ENCODE measurements around the gene SCN7A. TPM values are rescaled to one million over a fixed set of nuclear protein-coding genes. Genes with fewer than 3 reads are reported as not detected.
"Not testable (repeated sequence)": the region's sequence is repeated elsewhere in the genome, so short reads cannot be mapped to it uniquely, and the experiment has no call there.

Gene SCN7A
- total RNA-seq, 1 donor from 2014 or later = 0.11 TPM

DNA sequence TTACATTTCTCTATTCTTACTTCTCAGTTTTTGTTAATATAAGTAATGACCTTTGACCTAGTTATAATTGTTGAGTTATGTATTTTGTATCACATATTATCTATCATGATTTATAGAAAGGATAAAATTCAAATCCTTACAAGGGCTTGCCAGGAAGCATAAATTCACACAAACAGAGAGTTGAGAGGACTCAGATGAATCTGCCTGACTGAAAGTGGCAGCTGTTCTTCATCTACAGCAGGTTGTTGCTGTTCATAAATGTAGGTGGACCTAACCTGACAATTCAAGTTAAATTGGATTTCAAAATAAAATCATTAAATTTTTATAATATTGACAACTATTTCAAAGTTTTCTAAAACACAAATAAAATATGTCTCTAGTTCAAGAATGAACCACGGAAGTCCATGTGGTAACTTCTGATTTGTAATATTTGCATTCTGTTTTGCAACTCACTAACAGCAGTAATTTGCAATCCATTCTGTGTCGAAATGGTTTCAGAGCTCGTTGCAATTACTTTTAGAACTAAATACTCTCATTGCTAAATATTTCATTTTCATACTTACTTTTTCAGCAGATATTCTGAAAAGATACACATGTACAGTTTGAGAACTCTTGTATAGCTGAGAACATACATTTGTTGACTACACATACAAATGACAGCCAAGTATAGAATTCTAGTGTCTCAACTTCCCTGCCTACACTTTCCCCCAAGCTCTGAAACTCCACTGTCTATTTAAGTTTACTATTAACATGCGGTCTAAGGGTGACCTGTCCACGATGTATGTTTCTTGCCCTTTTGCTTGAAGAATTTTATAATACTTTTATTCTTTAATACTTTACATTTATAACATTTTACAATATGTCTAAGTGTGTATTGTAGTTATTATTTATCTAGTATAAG lies 25.7 kb downstream of the SCN7A start:
- H3K27ac Mint-ChIP-seq (ENCODE audit: unreplicated experiment) = no peak overlapping the region
- DNase-seq (ENCODE audit: extremely low spot score, unreplicated experiment) = no peak
- H3K27me3 Mint-ChIP-seq (ENCODE audit: unreplicated experiment) = peaks cover 3% of the 10 kb centered on the region
- H3K4me1 Mint-ChIP-seq (ENCODE audit: unreplicated experiment) = no peaks in the 10 kb centered on the region
- H3K4me3 Mint-ChIP-seq (ENCODE audit: unreplicated experiment) = no peak overlapping the region
- H3K36me3 Mint-ChIP-seq (ENCODE audit: unreplicated experiment) = no peaks in the 10 kb centered on the region
- no peaks in the 10 kb centered on the region for H3K9me3 Mint-ChIP-seq (ENCODE audit: unreplicated experiment)
- TF ChIP-seq, protein P1, sequence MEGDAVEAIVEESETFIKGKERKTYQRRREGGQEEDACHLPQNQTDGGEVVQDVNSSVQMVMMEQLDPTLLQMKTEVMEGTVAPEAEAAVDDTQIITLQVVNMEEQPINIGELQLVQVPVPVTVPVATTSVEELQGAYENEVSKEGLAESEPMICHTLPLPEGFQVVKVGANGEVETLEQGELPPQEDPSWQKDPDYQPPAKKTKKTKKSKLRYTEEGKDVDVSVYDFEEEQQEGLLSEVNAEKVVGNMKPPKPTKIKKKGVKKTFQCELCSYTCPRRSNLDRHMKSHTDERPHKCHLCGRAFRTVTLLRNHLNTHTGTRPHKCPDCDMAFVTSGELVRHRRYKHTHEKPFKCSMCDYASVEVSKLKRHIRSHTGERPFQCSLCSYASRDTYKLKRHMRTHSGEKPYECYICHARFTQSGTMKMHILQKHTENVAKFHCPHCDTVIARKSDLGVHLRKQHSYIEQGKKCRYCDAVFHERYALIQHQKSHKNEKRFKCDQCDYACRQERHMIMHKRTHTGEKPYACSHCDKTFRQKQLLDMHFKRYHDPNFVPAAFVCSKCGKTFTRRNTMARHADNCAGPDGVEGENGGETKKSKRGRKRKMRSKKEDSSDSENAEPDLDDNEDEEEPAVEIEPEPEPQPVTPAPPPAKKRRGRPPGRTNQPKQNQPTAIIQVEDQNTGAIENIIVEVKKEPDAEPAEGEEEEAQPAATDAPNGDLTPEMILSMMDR (IDR thresholded peaks at IDR 0.05) = no peak

DNA sequence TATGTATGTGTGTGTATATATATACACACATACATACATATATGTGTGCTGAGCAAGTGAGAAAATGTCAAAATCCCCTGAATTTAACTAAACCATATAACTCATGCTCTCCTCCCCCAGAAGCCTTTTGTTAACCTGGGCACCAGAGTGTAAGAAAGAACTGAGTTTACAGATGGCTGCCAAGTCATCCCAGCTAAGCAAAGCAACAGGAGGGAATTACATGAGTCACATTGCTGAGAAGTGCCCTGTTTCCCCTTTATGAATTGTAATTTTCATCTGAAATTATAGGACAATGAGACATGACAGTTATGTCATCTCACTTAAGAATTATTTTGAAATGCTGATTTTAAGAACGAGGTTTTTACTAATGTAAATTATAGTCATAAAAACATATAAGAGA lies 29.9 kb downstream of the SCN7A start:
- Mint-ChIP-seq H3K4me3 (ENCODE audit: unreplicated experiment) (no peak overlapping the region), H3K27ac (ENCODE audit: unreplicated experiment) (no peak overlapping the region), H3K36me3 (ENCODE audit: unreplicated experiment) (no peaks in the 10 kb centered on the region), H3K9me3 (ENCODE audit: unreplicated experiment) (no peaks in the 10 kb centered on the region), H3K4me1 (ENCODE audit: unreplicated experiment) (no peaks in the 10 kb centered on the region), H3K27me3 (ENCODE audit: unreplicated experiment) (no peaks in the 10 kb centered on the region)
- DNase-seq (ENCODE audit: extremely low spot score, unreplicated experiment) = no peak
- TF ChIP-seq, protein P1 (IDR thresholded peaks at IDR 0.05) = no peak

DNA sequence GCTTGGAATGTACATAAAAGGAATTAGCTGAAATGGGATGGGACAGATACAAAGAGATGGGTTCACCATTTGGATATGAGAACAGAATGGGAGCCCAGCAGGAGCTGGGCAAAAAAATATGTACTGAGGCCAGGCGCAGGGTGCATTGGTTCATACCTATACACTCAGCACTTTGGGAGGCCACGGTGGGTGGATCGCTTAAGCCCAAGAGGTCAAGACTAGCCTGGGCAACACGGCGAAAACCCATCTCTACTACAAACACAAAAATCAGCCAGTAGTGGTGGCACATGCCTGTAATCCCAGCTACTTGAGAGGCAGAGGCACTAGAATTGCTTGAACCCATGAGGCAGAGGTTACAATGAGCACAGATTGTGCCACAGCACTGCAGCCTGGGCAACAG lies 30.4 kb downstream of the SCN7A start:
- no peak for DNase-seq (ENCODE audit: extremely low spot score, unreplicated experiment)
- no peaks in the 10 kb centered on the region for H3K4me1 Mint-ChIP-seq (ENCODE audit: unreplicated experiment)
- H3K27me3 Mint-ChIP-seq (ENCODE audit: unreplicated experiment) = no peaks in the 10 kb centered on the region
- TF ChIP-seq, protein P1 (IDR thresholded peaks at IDR 0.05) = no peak
- H3K36me3 Mint-ChIP-seq (ENCODE audit: unreplicated experiment) = no peaks in the 10 kb centered on the region
- H3K27ac Mint-ChIP-seq (ENCODE audit: unreplicated experiment) = no peak overlapping the region
- H3K4me3 Mint-ChIP-seq (ENCODE audit: unreplicated experiment) = no peak overlapping the region
- H3K9me3 Mint-ChIP-seq (ENCODE audit: unreplicated experiment) = no peaks in the 10 kb centered on the region

DNA sequence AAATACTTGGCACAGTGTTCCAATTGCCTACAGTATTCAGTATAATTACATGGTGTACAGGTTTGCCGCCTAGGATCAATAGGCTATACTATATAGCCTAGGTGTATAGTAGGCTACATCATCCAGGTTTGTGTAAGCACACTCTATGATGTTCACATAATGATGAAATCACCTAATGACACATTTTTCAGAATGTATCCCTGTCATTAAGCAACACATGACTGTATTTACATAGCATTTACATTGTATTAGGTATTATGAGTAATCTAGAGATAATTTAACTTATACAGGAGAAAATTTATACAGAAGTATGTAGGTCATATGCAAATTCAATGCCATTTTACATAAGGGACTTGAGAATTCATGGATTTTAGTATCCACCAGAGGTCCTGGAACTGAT lies 35.4 kb downstream of the SCN7A start:
- Mint-ChIP-seq H3K27me3 (ENCODE audit: unreplicated experiment) (no peaks in the 10 kb centered on the region), H3K4me1 (ENCODE audit: unreplicated experiment) (no peaks in the 10 kb centered on the region), H3K36me3 (ENCODE audit: unreplicated experiment) (no peaks in the 10 kb centered on the region), H3K27ac (ENCODE audit: unreplicated experiment) (no peak overlapping the region), H3K9me3 (ENCODE audit: unreplicated experiment) (no peaks in the 10 kb centered on the region), H3K4me3 (ENCODE audit: unreplicated experiment) (no peak overlapping the region)
- TF ChIP-seq, protein P1 (IDR thresholded peaks at IDR 0.05) = no peak
- no peak for DNase-seq (ENCODE audit: extremely low spot score, unreplicated experiment)

DNA sequence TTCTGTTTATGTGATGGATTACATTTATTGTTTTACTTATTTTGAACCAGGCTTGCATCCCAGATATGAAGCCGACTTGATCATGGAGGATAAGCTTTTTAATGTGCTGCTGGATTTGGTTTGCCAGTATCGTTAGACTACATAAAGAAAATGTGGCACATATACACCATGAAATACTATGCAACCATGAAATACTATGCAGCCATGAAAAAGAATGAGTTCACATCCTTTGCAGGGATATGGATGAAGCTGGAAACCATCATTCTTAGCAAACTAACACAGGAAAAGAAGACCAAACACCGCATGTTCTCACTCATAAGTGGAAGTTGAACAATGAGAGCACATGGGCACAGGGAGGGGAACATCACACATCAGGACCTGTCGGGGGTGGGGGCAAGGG lies 38.2 kb downstream of the SCN7A start:
- H3K27me3 Mint-ChIP-seq (ENCODE audit: unreplicated experiment); DNase-seq (ENCODE audit: extremely low spot score, unreplicated experiment); H3K36me3 Mint-ChIP-seq (ENCODE audit: unreplicated experiment); H3K9me3 Mint-ChIP-seq (ENCODE audit: unreplicated experiment); H3K27ac Mint-ChIP-seq (ENCODE audit: unreplicated experiment); H3K4me1 Mint-ChIP-seq (ENCODE audit: unreplicated experiment); H3K4me3 Mint-ChIP-seq (ENCODE audit: unreplicated experiment): not testable (repeated sequence)
